Left renal pelvis (tissue), 4 donors: Measurements from ENCODE around the gene TYR. TPM values are rescaled to one million over a fixed set of nuclear protein-coding genes. Genes with fewer than 3 reads are reported as not detected.
"Not testable (repeated sequence)": the region's sequence is repeated elsewhere in the genome, so short reads cannot be mapped to it uniquely, and the experiment has no call there.

Source experiments
- DNase-seq, 4 donors: peaks; one replicate each; pipeline ENCODE4 v3.0.0-alpha.2; 2013; ENCODE audit warnings: low read depth in 4 of 4, low spot score in 3 of 4
- polyA plus RNA-seq, 4 donors: library from polyadenylated mRNA; unstranded; fragments of 120-200 nt; gene quantifications; one replicate each; pipeline ENCODE4 v1.2.1, GENCODE V29; 2013; ENCODE audit not compliant: insufficient read length in 4 of 4

The TYR gene
- polyA plus RNA-seq, 4 donors: 0.08 TPM; not detected in 3

DNA sequence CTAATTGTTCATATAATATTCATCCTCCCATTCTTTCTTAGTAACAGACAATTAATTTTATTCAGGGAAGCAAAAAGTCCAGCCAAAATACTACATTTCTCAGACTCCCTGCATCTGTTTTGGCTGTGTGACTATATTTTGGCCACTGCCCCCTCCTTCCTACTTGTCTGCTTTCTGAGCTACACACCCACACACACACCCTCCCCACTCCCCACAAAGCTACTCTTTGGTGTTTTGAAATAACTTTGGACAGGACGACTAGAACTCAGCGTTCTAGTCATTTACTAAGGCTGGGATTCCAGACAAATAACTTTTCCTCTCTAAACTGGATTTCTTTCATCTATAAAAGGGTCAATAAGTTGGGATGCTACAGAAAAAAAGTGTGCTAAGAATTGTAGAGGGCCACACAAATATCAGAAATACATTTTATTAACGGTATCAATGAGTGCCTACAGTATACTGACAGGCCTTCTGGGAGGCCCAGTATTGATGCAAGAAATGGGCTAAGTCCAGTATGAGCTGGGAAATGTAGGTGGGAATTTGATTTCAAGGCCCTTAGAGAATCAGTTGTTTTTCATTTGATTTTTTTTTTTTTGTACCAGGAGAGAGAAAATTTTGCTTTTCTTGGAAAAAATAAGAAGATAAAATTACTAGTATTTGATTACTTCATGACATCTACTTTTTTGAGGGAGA lies 165.4 kb downstream of the TYR start:
- DNase-seq: not testable (repeated sequence)

Other genes with a start within 250 kb of the TYR start
- gene GRM5, start 111.9 kb upstream of the TYR start, polyA plus RNA-seq: under 1 TPM; 0.14 to 0.18 (median 0.16) TPM